ENCODE results near the gene NRF1.
"Not testable (repeated sequence)": the region's sequence is repeated elsewhere in the genome, so short reads cannot be mapped to it uniquely, and the experiment has no call there.

NRF1 gene

GRCh38 chr7:129652914-129653313 is 41.4 kb downstream of the NRF1 start:
- H3K4me1 Mint-ChIP-seq: peaks cover 45% of the 10 kb centered on the region
- DNase-seq (ENCODE audit: low spot score in 2 of 2) (no peak), ATAC-seq (peak; percentile 55)
- H3K4me3 Mint-ChIP-seq: no peak overlapping the region
- H3K27ac Mint-ChIP-seq: no peak overlapping the region
- H3K36me3 Mint-ChIP-seq: peaks cover 22% of the 10 kb centered on the region
- H3K9me3 Mint-ChIP-seq: no peaks in the 10 kb centered on the region

- Mint-ChIP-seq H3K4me3 (no peak overlapping the region), H3K36me3 (peaks cover 49% of the 10 kb centered on the region), H3K9me3 (no peaks in the 10 kb centered on the region)
Measured at GRCh38 chr7:129655811-129656210, 44.3 kb downstream of the NRF1 start.

GRCh38 chr7:129657363-129657762 is 45.8 kb downstream of the NRF1 start:
- H3K9me3 Mint-ChIP-seq: peaks cover 8% of the 10 kb centered on the region
- H3K36me3 Mint-ChIP-seq: peaks cover 55% of the 10 kb centered on the region
- peak; percentile 54 for ATAC-seq
- DNase-seq (ENCODE audit: low spot score in 2 of 2): no peak
- H3K27ac Mint-ChIP-seq: no peak overlapping the region
- peaks cover 29% of the 10 kb centered on the region for H3K4me1 Mint-ChIP-seq
- no peak overlapping the region for H3K4me3 Mint-ChIP-seq

More at GRCh38 chr7:129655811-129656210, 44.3 kb downstream of the NRF1 start:
- ATAC-seq: no peak
- no peak for DNase-seq (ENCODE audit: low spot score in 2 of 2)
- no peak overlapping the region for H3K27ac Mint-ChIP-seq
- peaks cover 22% of the 10 kb centered on the region for H3K4me1 Mint-ChIP-seq

GRCh38 chr7:129659907-129660306 is 48.4 kb downstream of the NRF1 start:
- DNase-seq (ENCODE audit: low spot score in 2 of 2); ATAC-seq; H3K27ac Mint-ChIP-seq; H3K9me3 Mint-ChIP-seq; H3K4me3 Mint-ChIP-seq: not testable (repeated sequence)
- H3K4me1 Mint-ChIP-seq: peaks cover 15% of the 10 kb centered on the region
- H3K36me3 Mint-ChIP-seq: peaks cover 56% of the 10 kb centered on the region

- H3K4me3 Mint-ChIP-seq: no peak overlapping the region
- ATAC-seq (no peak), DNase-seq (ENCODE audit: low spot score in 2 of 2) (no peak)
- H3K4me1 Mint-ChIP-seq: peaks cover 12% of the 10 kb centered on the region
- H3K27ac Mint-ChIP-seq: no peak overlapping the region
- H3K9me3 Mint-ChIP-seq: peaks cover 8% of the 10 kb centered on the region
- peaks cover 55% of the 10 kb centered on the region for H3K36me3 Mint-ChIP-seq
Measured at GRCh38 chr7:129661645-129662182, 50.2 kb downstream of the NRF1 start.

GRCh38 chr7:129663240-129663639 is 51.7 kb downstream of the NRF1 start:
- not testable (repeated sequence) for H3K27ac Mint-ChIP-seq; H3K4me1 Mint-ChIP-seq; H3K9me3 Mint-ChIP-seq; H3K4me3 Mint-ChIP-seq; DNase-seq (ENCODE audit: low spot score in 2 of 2); ATAC-seq
- H3K36me3 Mint-ChIP-seq: peaks cover 40% of the 10 kb centered on the region

GRCh38 chr7:129664029-129665012 is 52.8 kb downstream of the NRF1 start:
- ATAC-seq (no peak), DNase-seq (ENCODE audit: low spot score in 2 of 2) (no peak)
- Mint-ChIP-seq H3K4me1 (peaks cover 7% of the 10 kb centered on the region), H3K4me3 (no peak overlapping the region), H3K27ac (no peak overlapping the region), H3K9me3 (peaks cover 8% of the 10 kb centered on the region), H3K36me3 (peaks cover 30% of the 10 kb centered on the region)

- H3K4me3 Mint-ChIP-seq: no peak overlapping the region
- ATAC-seq (no peak), DNase-seq (ENCODE audit: low spot score in 2 of 2) (no peak)
- peaks cover 7% of the 10 kb centered on the region for H3K4me1 Mint-ChIP-seq
- H3K36me3 Mint-ChIP-seq: peaks cover 23% of the 10 kb centered on the region
- H3K27ac Mint-ChIP-seq: no peak overlapping the region
- peaks cover 8% of the 10 kb centered on the region for H3K9me3 Mint-ChIP-seq
Measured at GRCh38 chr7:129665013-129665401, 53.5 kb downstream of the NRF1 start.

GRCh38 chr7:129667116-129667515 is 55.6 kb downstream of the NRF1 start:
- DNase-seq (ENCODE audit: low spot score in 2 of 2): no peak
- ATAC-seq: no peak
- H3K27ac Mint-ChIP-seq: no peak overlapping the region
- peaks cover under 1% of the 10 kb centered on the region for H3K4me1 Mint-ChIP-seq
- H3K4me3 Mint-ChIP-seq: no peak overlapping the region
- peaks cover 4% of the 10 kb centered on the region for H3K36me3 Mint-ChIP-seq
- no peaks in the 10 kb centered on the region for H3K9me3 Mint-ChIP-seq

- no peak overlapping the region for H3K4me3 Mint-ChIP-seq
- H3K27ac Mint-ChIP-seq: no peak overlapping the region
- ATAC-seq (no peak), DNase-seq (ENCODE audit: low spot score in 2 of 2) (no peak)
- no peaks in the 10 kb centered on the region for H3K36me3 Mint-ChIP-seq
- no peaks in the 10 kb centered on the region for H3K4me1 Mint-ChIP-seq
- H3K9me3 Mint-ChIP-seq: no peaks in the 10 kb centered on the region
Measured at GRCh38 chr7:129667551-129667950, 56.0 kb downstream of the NRF1 start.

GRCh38 chr7:129669901-129670300 is 58.4 kb downstream of the NRF1 start:
- DNase-seq (ENCODE audit: low spot score in 2 of 2) (no peak), ATAC-seq (no peak)
- Mint-ChIP-seq H3K9me3 (no peaks in the 10 kb centered on the region), H3K4me1 (no peaks in the 10 kb centered on the region), H3K36me3 (peaks cover 13% of the 10 kb centered on the region), H3K4me3 (no peak overlapping the region), H3K27ac (no peak overlapping the region)

- no peak for DNase-seq (ENCODE audit: low spot score in 2 of 2)
- ATAC-seq: no peak
- Mint-ChIP-seq H3K36me3 (peaks cover 19% of the 10 kb centered on the region), H3K27ac (no peak overlapping the region), H3K4me1 (no peaks in the 10 kb centered on the region), H3K4me3 (no peak overlapping the region), H3K9me3 (no peaks in the 10 kb centered on the region)
Measured at GRCh38 chr7:129670656-129671055, 59.1 kb downstream of the NRF1 start.

GRCh38 chr7:129671266-129671665 is 59.7 kb downstream of the NRF1 start:
- Mint-ChIP-seq H3K27ac (no peak overlapping the region), H3K9me3 (no peaks in the 10 kb centered on the region), H3K36me3 (peaks cover 22% of the 10 kb centered on the region), H3K4me3 (no peak overlapping the region), H3K4me1 (no peaks in the 10 kb centered on the region)
- ATAC-seq (no peak), DNase-seq (ENCODE audit: low spot score in 2 of 2) (no peak)

- DNase-seq (ENCODE audit: low spot score in 2 of 2); ATAC-seq; H3K9me3 Mint-ChIP-seq; H3K27ac Mint-ChIP-seq; H3K4me3 Mint-ChIP-seq; H3K4me1 Mint-ChIP-seq: not testable (repeated sequence)
- H3K36me3 Mint-ChIP-seq: peaks cover 52% of the 10 kb centered on the region
Measured at GRCh38 chr7:129674475-129674874, 63.0 kb downstream of the NRF1 start.

GRCh38 chr7:129675521-129675920 is 64.0 kb downstream of the NRF1 start:
- H3K4me1 Mint-ChIP-seq: no peaks in the 10 kb centered on the region
- ATAC-seq (no peak), DNase-seq (ENCODE audit: low spot score in 2 of 2) (no peak)
- H3K27ac Mint-ChIP-seq: no peak overlapping the region
- no peaks in the 10 kb centered on the region for H3K9me3 Mint-ChIP-seq
- H3K4me3 Mint-ChIP-seq: no peak overlapping the region
- H3K36me3 Mint-ChIP-seq: peaks cover 54% of the 10 kb centered on the region
